GM12875 (cell line): ENCODE results near the gene AIRE.

Experiments used
- H3K4me3 ChIP-seq: one replicate; pipeline ENCODE4 v1.5.1; 2011; ENCODE audit warnings: low read depth, low read length, control low read depth
- TF ChIP-seq, protein P1 (sequence below): IDR thresholded peaks from 2 replicates; pipeline ENCODE4 v1.5.1; 2011; ENCODE audit warnings: low read depth, mild to moderate bottlenecking, control low read depth, inconsistent platforms, low read length, moderate library complexity, borderline replicate concordance; ENCODE audit not compliant: insufficient read depth

Gene AIRE

DNA sequence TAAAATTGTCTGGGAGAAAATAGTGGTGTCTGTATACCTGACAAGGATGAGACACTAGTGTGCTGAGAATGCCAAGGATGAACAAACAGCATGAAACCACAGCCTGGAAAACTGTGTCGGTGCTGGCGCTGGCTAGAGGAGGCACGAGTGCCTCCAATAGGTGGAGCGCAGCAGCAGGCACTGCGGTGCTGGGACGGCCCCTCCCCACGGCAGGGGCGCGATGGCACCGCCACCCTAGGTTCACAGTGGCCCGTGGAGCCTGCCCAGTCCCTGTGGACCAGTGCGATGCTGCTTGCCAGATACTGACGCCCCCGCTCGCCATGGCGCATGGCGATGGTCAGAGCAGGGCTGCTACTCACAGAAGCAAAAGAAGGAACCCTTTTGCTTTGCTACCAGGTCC is 46.7 kb downstream of the AIRE start:
- TF ChIP-seq, protein P1, sequence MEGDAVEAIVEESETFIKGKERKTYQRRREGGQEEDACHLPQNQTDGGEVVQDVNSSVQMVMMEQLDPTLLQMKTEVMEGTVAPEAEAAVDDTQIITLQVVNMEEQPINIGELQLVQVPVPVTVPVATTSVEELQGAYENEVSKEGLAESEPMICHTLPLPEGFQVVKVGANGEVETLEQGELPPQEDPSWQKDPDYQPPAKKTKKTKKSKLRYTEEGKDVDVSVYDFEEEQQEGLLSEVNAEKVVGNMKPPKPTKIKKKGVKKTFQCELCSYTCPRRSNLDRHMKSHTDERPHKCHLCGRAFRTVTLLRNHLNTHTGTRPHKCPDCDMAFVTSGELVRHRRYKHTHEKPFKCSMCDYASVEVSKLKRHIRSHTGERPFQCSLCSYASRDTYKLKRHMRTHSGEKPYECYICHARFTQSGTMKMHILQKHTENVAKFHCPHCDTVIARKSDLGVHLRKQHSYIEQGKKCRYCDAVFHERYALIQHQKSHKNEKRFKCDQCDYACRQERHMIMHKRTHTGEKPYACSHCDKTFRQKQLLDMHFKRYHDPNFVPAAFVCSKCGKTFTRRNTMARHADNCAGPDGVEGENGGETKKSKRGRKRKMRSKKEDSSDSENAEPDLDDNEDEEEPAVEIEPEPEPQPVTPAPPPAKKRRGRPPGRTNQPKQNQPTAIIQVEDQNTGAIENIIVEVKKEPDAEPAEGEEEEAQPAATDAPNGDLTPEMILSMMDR, result no peak
- no peak overlapping the region for H3K4me3 ChIP-seq

DNA sequence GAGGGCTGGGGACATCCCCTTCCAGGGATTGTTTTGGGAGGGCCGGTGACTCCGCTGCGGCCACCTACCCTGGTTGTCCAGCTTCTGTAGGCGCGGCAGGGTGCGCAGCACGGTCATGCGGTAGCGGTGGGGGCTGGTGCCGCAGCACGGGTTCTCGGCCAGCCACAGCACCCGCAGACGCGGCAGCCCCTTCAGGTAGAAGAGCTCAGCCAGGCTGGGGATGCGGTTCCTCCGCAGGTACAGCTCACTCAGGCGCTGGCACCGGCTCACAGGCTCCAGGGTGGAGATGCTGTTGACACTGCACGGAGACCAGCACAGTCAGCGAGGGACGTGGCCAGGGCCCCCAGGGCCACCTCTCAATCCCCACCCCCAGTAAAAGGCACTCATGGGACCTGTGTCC is 47.3 kb downstream of the AIRE start:
- TF ChIP-seq, protein P1, result no peak

DNA sequence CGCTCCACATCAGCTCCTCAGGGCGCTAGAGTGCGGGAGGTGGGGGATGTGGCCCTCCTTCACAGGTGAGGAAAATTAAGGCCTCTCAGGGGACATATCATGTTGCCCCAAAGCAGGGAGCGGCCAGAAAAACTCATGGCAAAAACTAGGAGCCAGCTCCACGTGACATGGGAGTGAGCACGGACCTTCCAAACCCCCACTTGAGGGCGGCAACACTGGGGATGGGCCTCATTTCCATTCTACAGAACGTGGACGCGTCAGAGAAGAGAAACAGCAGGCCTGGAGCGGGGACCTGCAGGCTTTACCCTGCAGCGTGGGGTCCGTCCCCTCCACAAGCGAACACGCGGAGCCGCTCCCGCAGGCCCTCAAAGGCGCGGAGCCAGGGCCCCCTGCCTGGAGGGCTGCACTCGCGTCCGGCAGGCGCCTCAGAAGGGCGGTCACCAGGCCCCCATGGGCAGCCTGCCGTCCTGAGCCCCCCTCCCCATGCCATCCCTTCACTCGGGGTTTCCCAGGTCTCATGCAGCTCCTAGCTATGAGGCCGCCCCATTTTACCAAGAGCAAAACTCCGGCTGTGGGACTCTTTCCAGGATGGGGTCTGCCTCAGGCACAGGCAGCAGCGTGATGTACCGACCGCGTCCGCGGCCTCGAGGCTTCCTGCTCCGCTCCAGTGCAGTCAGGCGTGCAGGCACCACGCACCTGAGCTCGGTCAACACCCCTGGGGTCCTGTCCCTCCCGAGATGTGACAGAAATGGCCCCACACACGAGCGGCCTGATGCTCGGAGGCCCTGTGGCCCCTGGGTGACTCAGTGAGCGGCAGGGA is 48.0 kb downstream of the AIRE start:
- TF ChIP-seq, protein P1, result no peak
- no peak overlapping the region for H3K4me3 ChIP-seq

More for the DNA sequence above, 47.3 kb downstream of the AIRE start:
- no peak overlapping the region for H3K4me3 ChIP-seq

DNA sequence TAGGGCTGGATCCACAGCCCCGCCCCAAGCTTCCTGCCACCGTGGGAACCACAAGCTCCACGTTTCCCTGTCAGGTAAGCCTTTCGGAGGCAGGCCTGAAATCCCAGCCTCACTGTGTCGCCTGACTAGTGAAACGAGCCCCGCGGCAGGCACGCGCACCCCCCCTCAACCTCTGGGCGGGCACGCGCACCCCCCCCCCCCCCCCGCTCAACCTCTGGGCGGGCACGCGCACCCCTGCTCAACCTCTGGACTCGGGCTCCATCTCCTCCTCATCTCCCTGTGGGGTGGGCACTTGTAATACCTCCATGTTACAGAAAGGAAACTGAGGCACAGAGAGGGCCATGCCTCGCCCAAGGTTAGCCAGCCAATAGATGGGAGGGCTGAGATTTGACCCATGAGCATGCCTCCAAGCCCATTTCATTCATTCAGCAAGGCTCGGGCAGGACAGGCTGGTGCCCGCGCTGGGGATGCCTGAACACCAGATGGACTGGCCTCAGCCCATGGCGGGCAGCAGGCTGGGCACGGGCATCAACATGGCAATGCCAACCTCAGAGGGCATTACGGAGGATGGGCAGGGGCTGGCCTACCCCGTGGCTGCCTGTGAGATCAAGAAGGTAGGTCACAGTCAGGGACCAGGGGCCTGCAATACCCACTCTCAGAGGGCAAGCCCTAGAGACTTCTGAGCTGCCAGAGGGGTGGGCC is 48.8 kb downstream of the AIRE start:
- H3K4me3 ChIP-seq, result no peak overlapping the region
- TF ChIP-seq, protein P1, result no peak

DNA sequence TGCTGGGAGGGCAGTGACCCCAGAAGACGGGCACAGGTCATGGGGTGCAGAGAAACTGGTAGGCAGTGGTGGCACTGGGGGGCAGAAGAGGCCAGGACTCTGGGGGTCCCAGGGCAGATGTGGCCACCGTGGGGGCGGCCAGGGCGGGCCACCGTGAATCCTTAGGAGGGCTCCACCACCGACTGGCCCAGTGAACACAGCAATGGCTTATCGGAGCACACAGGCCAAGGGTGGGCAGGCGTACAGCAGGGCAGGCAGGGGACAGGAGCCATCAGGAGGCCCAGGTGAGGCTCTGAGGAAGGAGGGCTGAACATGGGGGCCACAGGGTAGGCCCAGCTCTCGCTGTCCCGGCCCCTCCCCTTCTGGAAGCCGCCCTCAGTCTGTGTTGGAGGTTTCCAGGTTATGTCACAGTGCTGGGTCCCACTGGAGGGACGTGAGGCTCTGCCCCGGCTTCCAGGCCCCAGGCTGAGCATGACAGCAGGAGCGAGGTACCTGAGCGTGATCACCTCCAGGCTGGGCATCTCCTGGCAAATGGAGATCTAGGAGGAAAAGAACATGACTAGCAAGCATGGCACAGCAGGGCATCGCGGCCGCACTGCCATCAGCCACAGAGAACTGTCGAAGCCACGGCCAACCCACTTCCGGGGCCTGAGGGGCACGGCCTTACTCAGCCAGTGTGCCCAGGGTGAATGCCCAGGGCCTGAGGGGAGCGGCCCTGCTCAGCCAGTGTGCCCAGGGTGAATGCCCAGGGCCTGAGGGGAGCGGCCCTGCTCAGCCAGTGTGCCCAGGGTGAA is 49.8 kb downstream of the AIRE start:
- H3K4me3 ChIP-seq, result no peak overlapping the region
- TF ChIP-seq, protein P1, result no peak

DNA sequence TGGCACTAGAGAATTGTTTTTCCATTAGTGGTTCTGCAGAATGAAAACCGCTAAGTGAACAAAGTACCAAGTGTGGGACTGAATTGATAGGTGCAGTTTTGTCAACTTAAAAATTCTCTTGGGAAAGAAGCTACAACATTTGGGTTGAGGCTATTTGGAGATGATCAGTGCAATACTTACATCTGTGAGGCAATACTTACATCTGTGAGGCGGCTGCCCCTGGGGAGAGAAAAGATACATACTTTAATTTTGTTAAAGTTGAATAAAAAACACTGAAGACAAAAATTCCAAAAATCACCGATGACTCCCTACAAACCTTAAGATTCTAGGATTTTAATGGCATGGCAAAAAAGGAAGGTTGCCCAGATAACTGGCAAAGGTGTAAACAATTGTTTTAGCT is 51.8 kb downstream of the AIRE start:
- no peak overlapping the region for H3K4me3 ChIP-seq
- TF ChIP-seq, protein P1, result no peak
